OCI-M1 (cell line): ENCODE results near the gene HEPACAM.

Experiments used
- DNase-seq: peaks from one replicate; lab custom pipeline; 2025; lab: John Stamatoyannopoulos, UW

HEPACAM gene

DNA sequence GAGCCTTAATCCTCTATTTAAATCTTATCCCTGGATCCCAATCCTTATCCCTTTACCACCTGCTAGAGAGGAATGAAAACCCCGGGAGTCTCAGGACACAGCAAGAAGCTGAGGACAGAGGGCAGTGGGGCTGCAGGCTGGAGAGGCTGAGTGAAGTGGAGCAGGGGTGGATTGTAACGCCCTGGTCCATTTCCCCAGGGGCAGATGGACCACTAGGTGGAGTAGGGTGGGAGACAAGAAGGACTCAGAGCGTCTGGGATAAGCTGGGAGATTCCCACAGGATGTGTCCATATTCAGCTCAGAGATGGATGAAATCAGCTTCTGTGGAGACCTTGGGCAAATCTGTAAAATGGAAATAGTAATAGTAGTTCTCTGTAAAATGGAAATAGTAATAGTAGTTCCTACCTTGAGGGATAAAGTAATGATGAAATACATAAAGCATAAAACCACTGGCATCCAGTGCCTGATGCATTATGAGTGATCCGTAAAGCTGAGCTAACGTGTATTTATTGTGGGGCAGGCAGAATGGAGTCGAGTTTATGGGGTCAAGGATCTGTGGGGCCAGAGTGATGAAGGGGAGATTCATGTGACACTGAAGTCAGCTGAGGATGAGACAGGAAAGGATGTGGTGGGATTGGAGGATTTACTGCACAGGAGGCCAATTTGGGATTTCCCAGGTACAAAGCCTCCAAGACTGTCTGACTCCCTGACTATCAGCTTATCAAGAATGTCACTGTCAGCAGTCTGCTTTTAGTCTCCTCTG, 36.3 kb downstream of the HEPACAM start:
- no peak for DNase-seq

DNA sequence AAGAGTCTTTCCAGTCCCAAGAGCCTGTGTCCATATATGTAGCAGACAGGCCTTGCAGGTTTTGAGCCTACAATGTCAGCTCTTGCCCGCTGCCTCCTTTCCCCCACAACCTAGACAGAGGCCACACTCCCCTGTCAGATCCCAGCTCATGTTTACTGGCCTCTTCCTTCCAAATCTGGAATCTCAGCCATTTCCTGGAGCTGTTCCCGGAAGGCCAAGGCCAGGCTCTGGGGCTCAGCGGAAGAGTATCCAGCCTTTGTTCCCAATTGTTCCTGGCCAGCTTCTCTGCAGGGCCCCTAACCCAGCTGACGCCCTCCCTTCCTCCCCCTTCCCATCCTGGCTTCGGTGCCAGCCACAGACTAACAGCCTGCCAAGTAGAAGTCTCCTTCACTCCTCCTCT, 37.1 kb downstream of the HEPACAM start:
- DNase-seq = no peak

DNA sequence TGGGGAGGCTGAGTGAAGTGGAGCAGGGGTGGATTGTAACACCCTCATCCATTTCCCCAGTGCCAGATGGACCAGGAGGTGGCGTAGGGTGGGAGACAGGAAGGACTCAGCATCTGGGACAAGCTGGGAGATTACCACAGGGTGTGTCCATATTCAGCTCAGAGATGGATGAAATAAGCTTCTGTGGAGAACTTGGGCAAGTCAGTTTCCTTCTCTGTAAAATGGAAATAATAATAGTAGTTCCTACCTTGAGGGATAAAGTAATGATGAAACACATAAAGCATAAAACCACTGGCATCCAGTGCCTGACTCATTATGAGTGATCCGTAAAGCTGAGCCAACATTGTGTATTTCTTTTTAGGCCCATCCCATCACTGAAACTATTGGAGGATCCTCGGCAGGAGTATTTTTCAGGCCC, 37.6 kb downstream of the HEPACAM start:
- DNase-seq = no peak

DNA sequence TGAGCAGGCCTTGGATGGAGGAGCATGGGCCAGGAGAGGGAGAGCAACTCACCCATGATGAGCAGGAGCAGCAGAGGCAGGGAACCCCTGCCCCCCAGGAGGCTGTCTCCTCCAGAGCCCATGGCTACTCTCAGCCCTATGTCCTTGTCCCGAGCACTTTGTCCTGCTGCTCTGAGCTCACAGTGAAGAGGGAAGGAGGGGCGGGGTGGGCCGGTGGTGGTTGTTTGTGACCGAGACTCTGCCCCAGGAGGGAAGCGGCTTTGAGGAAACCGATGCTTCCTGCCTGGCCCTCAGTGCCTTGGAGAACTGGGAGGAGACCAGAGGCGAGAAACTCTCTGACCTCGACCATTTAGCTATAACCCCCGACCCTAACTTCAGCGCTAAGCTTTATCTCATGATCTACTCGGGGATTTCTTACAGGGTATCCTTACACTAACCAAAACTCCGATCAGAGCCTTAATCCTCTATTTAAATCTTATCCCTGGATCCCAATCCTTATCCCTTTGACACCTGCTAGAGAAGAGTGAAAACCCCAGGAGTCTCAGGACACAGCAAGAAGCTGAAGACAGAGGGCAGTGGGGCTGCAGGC, 38.1 kb downstream of the HEPACAM start, which contains the start of gene ROBO4:
TSS of gene ROBO4 (minus strand) at position 192 of the 589 bp plus-strand sequence. CDS start at position 122, 70 bp downstream.
- no peak for DNase-seq

DNA sequence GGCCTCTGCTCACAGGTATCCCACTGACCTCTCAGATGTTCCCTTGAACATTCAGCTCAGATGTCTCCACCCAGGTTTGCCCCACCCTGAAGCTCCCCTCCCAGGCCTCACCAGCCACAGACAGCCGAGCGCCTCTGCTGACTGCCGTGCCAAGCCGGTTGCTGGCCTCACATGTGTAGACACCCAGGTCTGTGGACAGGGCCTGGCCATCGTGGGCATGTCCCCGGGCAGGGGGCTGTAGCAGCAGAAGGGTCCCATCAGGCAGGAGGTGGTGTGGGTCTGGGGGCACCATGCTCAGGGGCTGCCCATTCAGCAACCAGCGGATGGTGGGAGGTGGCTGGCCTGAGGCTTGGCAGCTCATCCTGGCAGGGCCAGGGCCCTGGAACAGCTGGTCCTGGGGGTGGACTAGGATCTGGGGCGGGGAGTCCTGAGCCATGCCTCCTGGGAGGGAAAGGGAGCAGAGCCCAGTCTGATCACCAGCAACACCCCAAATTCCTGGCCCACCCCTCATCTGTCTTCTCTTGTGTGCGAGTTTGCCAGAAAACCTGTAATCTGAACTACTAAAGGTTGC, 38.9 kb downstream of the HEPACAM start:
- no peak for DNase-seq

DNA sequence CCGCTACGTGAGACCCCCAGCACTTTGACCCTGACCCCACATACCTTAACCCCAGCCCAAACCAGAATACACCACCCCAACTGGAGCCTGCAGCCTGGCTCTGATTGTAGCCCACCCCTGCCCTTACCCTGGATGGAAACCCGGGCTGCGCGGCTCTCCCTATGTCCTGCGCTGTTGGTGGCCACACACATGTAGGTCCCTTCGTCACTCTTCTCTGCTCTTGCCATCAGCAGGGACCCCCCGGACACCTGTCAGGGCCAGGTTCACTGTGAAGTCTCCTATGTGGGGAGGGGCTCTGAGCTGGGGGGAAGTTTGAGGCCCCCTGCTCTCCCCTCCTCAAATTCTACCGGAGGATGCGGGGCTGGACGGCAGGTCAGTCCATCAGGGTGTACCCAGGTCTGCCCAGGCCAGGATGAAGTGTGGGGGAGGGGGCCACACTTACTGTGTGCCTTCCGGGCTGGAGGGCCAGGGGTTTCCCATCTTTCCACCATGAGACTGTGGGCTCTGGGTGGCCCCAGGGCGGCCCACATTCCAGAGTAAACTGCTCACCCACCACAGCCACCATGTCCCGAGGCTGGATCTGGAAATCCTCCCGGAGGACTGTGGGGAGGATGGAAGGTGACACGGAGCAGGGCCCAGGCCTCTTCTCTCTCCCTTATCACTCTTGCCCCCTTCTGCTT, 39.6 kb downstream of the HEPACAM start:
- no peak for DNase-seq

DNA sequence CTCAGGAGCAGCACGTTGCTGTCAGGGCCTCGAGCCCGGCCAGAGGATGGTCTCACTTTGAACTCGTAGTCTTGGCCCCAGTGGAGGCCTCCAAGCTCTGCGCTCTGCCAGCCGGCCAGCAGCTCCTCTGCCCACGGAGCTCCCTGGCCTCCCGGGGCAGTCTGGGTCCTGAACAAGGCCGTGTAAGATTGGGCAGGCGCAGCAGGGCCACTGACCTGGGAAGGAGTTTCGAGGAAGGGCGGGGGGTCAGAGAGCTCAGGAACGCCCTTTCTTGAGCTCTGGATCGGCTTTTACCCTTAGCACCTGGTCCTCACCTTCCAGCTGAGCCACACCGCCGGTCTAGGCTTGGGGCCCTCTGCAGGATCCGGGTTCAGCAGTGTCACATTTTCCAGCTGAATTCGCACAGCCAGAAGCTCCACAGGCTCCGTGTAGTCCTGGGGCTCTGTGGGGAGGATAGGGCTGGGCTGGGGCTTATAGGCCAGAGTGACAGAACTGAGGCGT, 40.3 kb downstream of the HEPACAM start:
- DNase-seq = no peak

DNA sequence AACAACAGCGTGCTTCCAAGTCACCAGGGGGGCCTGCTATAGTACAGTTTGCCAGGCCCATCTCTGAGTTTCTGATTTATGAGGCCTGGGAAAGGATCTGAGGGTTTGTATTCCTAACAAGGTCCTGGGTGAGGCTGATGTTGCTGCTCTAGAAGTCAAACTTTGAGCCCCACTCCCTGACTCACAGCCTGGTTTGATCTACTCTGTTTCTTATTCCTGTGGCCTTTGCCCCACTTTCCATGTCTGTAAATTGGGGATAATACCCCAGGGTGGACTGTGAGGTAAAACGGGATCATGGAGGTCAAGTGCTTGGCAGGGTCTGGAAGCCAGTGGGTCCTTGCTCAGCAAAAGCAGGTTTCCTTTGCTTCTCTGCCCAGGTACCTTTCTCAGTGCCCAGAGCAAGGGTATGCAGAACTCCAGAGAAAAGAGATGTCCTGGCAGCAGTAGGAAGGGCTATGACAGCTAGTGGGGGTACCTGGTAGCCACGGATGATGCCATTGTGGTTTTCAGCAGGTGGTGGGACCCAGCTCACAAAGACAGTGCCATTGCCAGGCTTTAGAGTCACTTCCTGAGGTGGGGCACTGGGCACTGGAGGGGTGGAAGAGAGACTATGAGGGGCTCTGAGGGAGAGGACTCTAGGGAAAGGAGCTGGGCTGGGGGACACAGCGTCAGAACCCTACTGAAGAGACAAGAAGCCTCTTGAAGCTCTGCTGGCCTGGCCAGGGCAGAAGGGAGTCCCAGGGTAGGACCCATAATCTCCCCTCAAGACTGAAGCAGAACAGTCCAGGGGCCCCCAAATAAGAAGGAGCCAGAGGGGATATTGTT, 41.0 kb downstream of the HEPACAM start:
- DNase-seq = no peak

DNA sequence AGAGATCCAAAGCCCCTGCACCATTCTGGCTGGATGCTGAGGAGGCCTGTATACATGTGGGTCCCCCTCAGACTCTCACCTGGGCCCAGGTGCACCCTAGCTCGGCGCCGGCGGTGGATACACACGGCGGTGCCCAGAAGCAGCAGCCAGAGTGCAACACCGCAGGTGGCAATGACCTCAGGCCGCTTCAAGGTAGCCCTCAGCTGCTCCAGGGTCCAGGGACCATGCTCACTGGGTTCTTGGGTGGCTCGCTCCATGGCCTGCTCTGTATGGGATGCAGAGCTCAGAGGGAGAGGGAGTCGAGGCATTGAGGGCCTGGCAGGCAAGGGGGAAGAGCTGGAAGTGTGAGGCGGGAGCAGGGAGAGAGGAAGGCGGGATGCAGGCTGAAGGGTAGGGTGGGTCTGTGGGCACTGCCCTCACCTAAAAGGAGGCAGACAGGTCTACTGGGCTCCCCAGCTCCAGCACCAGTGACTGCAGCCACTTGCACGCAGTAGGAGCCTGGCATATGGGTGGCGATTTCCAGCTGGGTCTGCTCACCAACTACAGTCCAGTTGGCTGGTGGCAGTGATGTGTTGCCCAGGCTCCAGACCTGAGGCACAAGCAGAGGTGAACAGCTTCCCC, 42.0 kb downstream of the HEPACAM start:
- no peak for DNase-seq

DNA sequence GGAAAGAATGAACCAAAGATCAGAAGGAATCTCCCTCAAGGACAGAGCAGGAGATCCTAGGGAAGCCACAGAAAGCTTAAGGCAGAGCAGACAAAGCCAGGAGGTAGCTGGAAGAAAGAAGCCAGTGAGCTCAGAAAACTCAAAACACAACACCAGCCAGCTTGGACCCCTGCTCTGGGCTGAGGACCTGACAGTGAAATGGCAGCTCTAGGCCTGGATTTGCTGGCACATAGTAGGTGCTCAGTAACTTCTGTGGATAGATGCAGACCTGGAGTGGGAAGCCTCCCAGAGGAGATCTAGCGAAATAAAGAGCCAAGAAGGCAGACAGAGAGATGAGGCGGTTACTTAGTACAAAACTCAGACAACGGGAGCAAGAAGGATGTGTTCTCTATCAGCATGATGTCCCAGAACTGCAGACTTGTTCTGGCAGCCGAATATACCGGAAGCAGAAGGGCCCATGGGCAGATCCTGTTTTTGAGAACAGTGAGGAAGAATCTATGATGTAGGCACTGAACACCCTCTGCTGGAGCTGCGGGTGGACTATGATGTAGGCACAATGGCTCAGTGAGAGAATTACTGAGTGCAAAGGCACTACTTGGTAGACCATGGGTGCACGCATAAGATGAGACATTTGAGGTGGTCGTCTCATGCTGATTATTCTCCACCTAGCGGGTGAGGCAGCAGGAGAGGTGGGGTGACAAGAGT, 42.9 kb downstream of the HEPACAM start:
- peak; percentile 29 for DNase-seq

DNA sequence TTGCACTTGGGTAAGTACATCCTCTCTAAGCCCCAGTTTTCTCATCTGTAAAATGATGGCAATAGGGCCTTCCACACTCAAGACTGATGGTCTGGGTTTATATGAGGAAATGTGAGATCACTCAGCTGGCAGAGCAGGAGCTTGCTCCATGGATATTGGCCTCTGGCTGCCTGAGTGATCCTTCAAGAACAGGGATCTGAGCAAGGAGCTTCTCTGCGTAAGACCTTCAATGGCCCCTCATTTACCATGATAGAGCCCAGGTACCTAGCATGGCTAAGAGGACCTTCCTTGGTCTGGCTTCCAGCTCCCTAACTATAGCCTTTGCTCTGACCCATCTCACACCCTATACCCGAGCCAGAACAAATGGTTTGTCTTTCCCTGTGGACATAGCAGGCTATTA, 43.7 kb downstream of the HEPACAM start:
- DNase-seq = no peak

DNA sequence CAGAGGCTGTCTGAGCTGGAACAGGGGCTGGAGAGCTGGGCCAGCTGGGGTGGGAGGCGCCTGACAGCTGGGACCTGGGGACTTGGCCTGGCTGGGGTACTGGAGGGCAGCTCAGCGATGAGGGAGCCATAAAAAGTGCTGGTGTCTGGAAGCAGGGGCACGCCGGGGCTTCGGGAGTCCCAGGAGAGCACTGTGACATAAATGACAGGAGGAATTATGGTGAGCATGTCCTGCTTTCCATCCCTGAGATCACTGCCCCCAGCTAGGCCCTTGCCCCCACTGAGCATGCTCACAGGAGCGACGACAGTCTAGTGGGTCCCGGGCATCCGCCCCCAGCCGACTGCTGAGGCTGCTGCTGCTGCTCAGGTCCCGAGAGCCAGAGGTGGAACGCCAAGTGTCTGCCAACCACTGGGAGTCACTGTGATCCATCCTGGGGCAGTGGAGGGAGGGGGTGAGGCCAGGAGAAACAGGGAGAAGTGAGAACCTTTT, 44.4 kb downstream of the HEPACAM start:
- no peak for DNase-seq

DNA sequence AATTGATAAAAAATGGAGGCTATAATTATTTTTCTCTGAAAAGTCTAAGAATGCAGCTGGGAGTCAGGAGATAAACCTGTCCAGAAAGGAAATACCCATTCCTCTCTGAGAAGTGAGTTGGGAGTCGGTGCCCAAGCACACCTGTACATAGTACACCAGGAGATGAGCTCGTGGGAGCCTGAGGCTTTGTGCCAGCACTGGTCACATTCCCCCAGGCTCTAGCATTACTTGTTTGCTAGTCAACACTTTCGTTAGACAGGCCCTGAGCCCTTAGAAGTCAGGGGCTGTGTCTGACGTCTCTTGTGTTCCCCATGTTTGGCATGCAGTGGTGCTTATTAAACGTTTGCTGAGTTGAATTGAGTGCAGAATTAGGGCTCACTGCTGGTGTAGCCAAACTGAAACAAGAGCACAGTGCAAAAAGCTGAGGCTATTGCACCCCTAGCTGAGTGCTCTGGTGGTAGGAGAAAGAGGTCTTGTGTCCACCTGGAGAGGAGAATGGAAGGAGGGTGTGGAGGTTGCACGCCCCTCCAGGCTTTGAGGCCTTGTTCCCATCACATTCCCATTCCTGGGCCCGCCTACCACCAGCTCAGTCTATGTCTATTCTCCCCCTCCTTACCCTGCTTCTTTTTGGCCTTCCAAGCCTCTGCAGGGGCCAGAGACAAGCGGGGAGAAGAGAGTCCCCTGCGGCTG, 45.0 kb downstream of the HEPACAM start:
- DNase-seq = no peak

DNA sequence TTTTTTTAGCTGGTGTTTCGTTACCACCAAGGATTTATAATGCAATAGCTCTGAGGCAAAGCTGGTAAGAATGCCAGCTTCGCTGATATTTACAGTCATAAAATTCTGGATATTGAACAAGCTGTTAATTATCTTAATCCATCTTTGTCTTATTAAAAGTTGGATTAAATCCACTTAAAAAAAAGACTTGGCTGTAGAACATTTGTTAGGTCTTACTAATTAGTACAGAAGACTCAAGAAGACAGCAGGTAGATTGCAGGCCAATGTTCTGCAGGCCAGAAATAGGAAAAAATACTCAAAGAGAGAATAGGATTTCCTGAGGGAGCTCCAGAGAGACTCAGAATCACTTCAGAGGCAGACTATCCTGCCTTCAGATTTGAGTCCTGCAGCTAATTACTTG, 45.7 kb downstream of the HEPACAM start:
- DNase-seq = no peak

DNA sequence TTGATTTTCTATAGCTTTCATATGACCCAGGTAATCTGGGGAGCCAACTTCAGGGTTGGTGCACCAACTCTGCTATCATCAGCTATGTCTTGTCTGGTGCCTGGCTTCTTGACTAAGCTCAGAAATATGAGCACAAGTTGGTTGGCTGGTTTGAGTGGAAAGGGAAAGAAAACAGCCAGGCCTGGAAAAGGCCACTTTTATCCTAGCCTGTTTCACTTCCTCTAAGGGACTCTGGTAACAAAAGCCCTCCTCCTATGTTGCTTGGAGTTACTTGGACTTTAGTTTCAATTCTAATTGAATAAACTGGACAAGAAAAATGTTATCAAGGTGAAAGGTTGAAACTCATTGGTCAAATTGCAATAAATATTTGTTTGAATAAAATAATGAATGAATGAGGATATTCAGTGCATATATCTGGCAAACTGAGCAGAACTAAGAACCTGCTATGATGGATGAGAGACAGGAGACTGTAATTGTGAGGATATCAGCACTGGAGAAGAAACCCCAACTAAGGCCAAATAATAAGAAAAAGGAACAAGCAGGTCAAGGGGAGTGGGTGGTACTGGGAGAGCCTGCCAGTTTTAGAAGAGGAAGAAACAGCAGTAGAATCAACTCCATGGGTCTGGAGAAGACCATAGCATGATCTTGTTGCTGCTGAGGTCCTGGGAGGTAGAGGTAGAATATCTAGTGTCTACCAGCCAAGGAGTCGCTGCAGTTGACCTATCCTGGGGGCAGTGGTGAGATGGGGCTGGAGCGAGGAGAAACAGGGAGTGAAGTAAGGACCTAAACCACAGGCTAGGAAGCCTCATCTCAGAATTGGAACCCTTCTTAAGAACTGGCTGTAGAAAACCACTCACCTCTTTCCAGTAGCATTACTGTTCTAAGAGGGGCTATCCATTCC, 46.4 kb downstream of the HEPACAM start:
- DNase-seq = no peak

DNA sequence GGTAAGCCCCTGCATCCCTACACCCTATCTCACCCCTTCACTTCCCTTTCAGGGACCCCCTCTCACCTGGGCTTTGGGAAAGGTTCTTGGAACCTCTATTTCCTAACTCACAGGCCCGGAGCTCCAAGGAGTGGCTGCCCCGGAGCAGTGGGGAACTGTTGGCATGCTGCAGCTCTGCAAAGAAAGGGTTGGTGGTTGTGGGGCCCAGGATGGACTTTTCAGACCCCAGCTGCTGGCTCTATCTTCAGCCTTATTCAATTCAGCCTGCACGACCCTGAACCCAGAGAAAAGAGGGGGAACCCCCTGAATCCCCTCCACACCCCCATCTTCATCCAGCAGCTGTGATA, 48.2 kb downstream of the HEPACAM start:
- no peak for DNase-seq

DNA sequence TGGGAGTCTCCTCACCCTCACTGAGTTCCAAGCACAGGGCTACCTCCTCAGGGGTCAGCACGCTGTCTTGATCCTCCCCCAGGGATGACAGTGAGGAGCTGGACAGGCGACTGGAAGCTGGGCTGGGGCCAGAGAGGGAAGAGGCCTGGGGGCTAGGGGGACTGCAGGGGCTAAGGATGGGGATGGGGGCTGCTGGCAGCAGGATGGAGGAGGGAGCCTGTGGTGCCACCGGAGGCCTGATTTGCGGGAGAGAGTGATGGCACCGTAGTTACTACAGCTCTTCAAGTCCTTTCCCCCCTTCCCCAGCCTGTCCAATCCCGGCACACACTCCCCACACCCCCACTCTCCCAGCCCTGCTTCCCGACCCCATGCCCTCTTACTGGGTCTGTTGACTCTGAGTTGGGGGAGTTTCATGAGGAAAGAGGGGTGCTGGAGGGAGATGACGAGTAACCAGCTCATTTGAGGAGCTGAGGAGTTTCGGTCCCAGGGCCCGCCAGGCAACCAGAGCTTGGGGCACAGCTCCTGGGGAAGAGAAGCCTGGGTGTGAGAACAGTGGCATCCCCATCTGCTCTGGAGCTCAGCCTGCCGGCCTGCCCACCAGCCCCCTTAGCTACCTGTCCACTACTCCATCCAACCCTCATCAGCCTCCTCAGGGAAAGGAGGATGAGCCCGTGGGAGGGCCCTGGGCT, 48.7 kb downstream of the HEPACAM start:
- DNase-seq = no peak

DNA sequence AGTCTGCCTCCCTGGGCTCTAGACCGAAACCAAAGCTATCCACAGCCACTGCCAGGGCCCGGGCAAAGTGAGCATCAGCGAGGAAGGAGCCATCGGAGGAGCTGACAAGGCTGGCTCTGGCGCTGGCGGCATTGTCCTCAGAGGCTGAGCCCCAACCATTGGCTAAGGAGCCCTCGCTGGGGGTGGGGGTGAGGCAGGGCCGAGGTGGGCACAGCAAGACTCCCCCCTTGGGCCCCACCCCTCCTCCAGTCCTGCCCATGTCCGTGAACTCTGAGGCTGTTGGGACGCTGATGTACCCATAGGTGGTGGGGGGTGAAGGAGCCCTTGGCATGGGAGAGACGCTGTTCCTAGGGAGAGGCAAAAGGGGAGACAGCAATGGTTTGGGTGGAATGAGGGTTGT, 49.4 kb downstream of the HEPACAM start:
- DNase-seq = no peak
